ENCODE data around the gene APH1A.
"Not testable (repeated sequence)": the region's sequence is repeated elsewhere in the genome, so short reads cannot be mapped to it uniquely, and the experiment has no call there.

The APH1A gene

GRCh38 chr1:150267896-150268295 is 920 bp downstream of the APH1A start:
- DNase-seq: no peak

GRCh38 chr1:150263549-150263948 is 5.3 kb downstream of the APH1A start:
- no peak for DNase-seq

GRCh38 chr1:150262388-150263320 is 6.2 kb downstream of the APH1A start:
- DNase-seq: no peak

- DNase-seq: no peak
Measured at GRCh38 chr1:150261367-150261766, 7.4 kb downstream of the APH1A start.

GRCh38 chr1:150259758-150260669 is 8.8 kb downstream of the APH1A start:
- DNase-seq: peak; percentile 63

- DNase-seq: no peak
Measured at GRCh38 chr1:150259217-150259616, 9.6 kb downstream of the APH1A start.

- no peak for DNase-seq
Measured at GRCh38 chr1:150257624-150258585, 10.9 kb downstream of the APH1A start, which contains the start of gene CA14. CA14 (plus strand) TSS chr1:150257774; CDS start chr1:150258129, 355 bp downstream.

- no peak for DNase-seq
Measured at GRCh38 chr1:150256554-150257341, 12.1 kb downstream of the APH1A start.

GRCh38 chr1:150256198-150256553 is 12.6 kb downstream of the APH1A start:
- DNase-seq: no peak

- DNase-seq: no peak
Measured at GRCh38 chr1:150249936-150250335, 18.9 kb downstream of the APH1A start.

GRCh38 chr1:150243003-150243402 is 25.8 kb downstream of the APH1A start:
- no peak for DNase-seq

GRCh38 chr1:150237746-150238145 is 31.1 kb downstream of the APH1A start:
- no peak for DNase-seq

- not testable (repeated sequence) for DNase-seq
Measured at GRCh38 chr1:150237176-150237575, 31.6 kb downstream of the APH1A start.

- no peak for DNase-seq
Measured at GRCh38 chr1:150236614-150237100, 32.2 kb downstream of the APH1A start.

- peak; percentile 98 for DNase-seq
Measured at GRCh38 chr1:150235852-150236613, 32.8 kb downstream of the APH1A start, which contains the start of gene ANP32E. ANP32E (minus strand) TSS chr1:150236112; CDS start chr1:150235786, 326 bp downstream.

- no peak for DNase-seq
Measured at GRCh38 chr1:150235294-150235851, 33.4 kb downstream of the APH1A start.

GRCh38 chr1:150234566-150235293 is 34.1 kb downstream of the APH1A start:
- no peak for DNase-seq

- DNase-seq: no peak
Measured at GRCh38 chr1:150234309-150234565, 34.6 kb downstream of the APH1A start.
